ENCODE results near the gene ANTXR2. TPM values are rescaled to one million over a fixed set of nuclear protein-coding genes. Genes with fewer than 3 reads are reported as not detected.

Gene ANTXR2
- total RNA-seq, 4 donors from 2014 or later, result 33.5 to 57.8 (median 47.3) TPM

DNA sequence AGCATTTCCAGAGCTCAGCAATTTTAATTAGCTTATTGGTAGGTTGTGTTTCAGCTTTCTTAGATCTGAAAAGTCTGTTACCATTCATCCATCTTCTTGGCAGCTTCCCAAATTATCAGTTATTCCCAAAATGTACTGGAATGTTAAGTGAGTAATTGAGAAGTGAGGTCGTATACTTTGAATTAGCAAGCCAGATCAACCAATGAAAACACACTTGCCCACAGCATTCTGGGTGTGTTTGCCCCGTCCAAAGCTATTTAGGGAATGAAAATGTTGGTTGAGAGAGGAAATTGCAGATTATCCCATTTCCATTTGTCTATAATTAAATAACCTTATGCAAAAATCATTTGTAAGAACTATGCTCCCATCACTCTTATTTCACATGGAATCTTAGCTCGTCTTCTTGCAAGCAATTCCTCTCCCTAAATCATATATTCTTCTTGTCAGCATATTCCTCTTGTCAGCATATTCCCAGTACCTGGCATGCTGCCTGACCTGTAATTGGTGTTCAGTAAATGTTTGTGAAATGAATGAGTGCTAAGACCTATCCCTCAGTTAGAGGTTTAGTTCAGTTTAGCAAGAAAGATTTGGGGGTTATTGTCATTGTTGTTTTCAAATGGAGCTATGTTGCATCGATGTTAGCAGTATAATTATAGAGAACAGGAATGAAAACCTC lies 23.3 kb upstream of the ANTXR2 start:
- TF ChIP-seq POLR2A (IDR thresholded peaks at IDR 0.05), result no peak
- TF ChIP-seq, protein P1, sequence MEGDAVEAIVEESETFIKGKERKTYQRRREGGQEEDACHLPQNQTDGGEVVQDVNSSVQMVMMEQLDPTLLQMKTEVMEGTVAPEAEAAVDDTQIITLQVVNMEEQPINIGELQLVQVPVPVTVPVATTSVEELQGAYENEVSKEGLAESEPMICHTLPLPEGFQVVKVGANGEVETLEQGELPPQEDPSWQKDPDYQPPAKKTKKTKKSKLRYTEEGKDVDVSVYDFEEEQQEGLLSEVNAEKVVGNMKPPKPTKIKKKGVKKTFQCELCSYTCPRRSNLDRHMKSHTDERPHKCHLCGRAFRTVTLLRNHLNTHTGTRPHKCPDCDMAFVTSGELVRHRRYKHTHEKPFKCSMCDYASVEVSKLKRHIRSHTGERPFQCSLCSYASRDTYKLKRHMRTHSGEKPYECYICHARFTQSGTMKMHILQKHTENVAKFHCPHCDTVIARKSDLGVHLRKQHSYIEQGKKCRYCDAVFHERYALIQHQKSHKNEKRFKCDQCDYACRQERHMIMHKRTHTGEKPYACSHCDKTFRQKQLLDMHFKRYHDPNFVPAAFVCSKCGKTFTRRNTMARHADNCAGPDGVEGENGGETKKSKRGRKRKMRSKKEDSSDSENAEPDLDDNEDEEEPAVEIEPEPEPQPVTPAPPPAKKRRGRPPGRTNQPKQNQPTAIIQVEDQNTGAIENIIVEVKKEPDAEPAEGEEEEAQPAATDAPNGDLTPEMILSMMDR (IDR thresholded peaks at IDR 0.05), result no peak
- no peaks in the 10 kb centered on the region for H3K9me3 ChIP-seq
- no peak for DNase-seq

DNA sequence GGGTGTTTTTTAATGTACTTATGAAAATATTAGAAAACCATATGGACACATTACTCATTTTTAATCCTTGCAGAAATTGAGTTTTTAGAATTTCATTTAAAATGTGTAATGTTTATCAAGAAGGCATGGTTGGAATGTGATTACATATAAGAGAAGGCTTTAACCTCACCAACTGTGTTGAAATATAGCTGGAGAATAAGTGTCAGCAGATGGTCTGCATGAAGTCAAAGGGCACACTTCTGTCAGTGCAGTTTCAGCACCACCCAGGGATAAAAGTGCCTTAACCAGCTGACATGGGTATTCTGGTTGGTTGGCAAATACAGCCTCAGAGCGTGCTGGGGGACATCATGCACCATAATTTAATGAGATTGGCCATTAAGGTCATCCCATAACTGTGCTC lies 21.2 kb upstream of the ANTXR2 start:
- no peak for DNase-seq
- H3K4me1 ChIP-seq, result peaks cover 0 to 5% (median 0%) of the 10 kb centered on the region in 4 donors
- TF ChIP-seq, protein P1 (IDR thresholded peaks at IDR 0.05), result no peak
- no peak for TF ChIP-seq POLR2A (IDR thresholded peaks at IDR 0.05)
- no peaks in the 10 kb centered on the region for H3K27me3 ChIP-seq
- H3K27ac ChIP-seq, result no peak overlapping the region
- H3K36me3 ChIP-seq, result no peaks in the 10 kb centered on the region
- H3K4me3 ChIP-seq, result no peak overlapping the region
- H3K9me3 ChIP-seq, result no peaks in the 10 kb centered on the region

More for the DNA sequence above, 23.3 kb upstream of the ANTXR2 start:
- H3K4me1 ChIP-seq, result peaks cover 0 to 5% (median 0%) of the 10 kb centered on the region in 4 donors
- no peak overlapping the region for H3K4me3 ChIP-seq
- H3K36me3 ChIP-seq, result no peaks in the 10 kb centered on the region
- no peak overlapping the region for H3K27ac ChIP-seq
- H3K27me3 ChIP-seq, result no peaks in the 10 kb centered on the region

DNA sequence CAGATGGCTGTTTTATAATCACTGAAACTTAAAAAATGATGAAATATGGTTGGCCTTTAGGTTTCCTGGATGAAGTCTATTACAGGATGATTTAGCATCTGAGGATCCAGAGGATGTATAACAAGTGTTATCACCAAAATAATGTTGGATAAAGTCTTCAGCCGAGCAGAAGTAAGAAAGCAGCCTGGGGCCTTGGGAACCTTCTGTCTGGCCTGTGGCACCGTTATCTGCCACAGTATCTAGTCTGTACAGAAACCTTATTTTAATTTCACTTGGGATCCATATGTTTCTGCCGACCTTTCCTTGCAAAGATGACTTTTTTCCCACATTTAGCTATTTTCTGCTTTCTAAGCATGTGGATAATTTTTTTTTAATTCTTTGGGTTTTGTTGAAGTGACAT lies 20.5 kb upstream of the ANTXR2 start:
- no peak overlapping the region for H3K27ac ChIP-seq
- no peaks in the 10 kb centered on the region for H3K9me3 ChIP-seq
- H3K4me3 ChIP-seq, result no peak overlapping the region
- TF ChIP-seq POLR2A (IDR thresholded peaks at IDR 0.05), result no peak
- no peaks in the 10 kb centered on the region for H3K36me3 ChIP-seq
- peaks cover 0 to 5% (median 0%) of the 10 kb centered on the region in 4 donors for H3K4me1 ChIP-seq
- no peak for DNase-seq
- H3K27me3 ChIP-seq, result no peaks in the 10 kb centered on the region

DNA sequence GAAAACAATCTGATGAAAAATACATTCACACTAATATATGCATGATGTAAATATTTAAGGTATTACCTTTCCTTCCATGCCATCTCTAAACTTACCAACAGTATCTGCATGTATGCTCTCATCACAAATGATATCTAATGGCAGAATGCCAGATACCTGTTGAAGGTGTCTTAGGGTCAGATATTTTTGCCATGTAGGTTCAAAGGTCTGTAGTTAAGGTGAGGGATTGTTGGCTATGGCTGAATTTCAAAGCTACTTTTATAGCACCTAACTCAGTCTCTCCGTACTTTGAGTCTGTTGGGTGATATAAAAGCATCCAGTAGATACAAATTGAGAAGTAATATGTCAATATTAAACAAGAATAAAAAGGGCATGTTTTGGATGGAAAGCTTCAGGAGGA lies 19.8 kb upstream of the ANTXR2 start:
- Histone ChIP-seq H3K36me3 (no peaks in the 10 kb centered on the region), H3K27me3 (no peaks in the 10 kb centered on the region), H3K4me3 (no peak overlapping the region), H3K9me3 (no peaks in the 10 kb centered on the region), H3K27ac (no peak overlapping the region), H3K4me1 (peaks cover 0 to 5% (median 0%) of the 10 kb centered on the region in 4 donors)
- TF ChIP-seq, protein P1 (IDR thresholded peaks at IDR 0.05), result no peak
- TF ChIP-seq POLR2A (IDR thresholded peaks at IDR 0.05), result no peak
- no peak for DNase-seq

DNA sequence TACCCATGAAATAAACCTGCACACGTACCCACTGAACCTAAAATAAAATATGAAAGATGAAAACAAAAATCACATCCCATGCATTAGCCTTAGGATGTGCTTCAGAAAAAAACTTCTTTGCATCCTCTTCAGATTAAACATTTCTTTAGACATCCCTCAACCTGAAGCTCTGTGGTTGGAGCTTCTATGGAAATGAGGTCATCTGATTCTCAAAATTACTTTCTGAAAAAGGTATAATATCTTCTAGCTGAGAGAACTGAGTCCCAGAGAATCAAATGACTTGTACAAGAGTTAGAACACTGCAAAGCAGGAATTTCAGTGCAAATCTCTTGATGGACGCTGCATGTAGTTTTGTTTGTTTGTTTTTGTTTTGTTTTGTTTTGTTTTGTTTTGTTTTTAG lies 19.1 kb upstream of the ANTXR2 start:
- H3K9me3 ChIP-seq, result no peaks in the 10 kb centered on the region
- no peak for DNase-seq
- TF ChIP-seq, protein P1 (IDR thresholded peaks at IDR 0.05), result no peak
- TF ChIP-seq POLR2A (IDR thresholded peaks at IDR 0.05), result no peak

DNA sequence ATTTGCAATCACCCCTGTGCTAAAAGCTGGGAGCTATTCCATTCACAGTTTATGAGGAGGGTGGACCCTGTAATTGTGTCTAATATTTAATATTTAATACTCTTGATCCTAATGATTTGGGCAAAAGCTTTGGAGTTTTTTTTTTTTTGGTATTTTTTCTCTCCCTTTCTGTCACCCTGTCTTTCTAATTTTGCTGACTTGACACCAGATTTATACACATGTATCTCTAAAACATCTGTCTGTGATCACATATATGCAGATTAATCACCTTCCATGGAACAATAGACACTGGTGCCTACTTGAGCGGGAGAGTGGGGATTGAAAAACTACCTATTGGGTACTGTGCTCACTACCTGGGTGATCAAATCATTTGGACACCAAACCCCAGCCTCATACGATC lies 18.7 kb upstream of the ANTXR2 start:
- no peaks in the 10 kb centered on the region for H3K9me3 ChIP-seq
- H3K4me1 ChIP-seq, result peaks cover 0 to 5% (median 0%) of the 10 kb centered on the region in 4 donors
- no peak for DNase-seq
- no peaks in the 10 kb centered on the region for H3K36me3 ChIP-seq
- TF ChIP-seq, protein P1 (IDR thresholded peaks at IDR 0.05), result no peak
- TF ChIP-seq POLR2A (IDR thresholded peaks at IDR 0.05), result no peak
- no peak overlapping the region for H3K4me3 ChIP-seq
- no peaks in the 10 kb centered on the region for H3K27me3 ChIP-seq
- H3K27ac ChIP-seq, result no peak overlapping the region

More for the DNA sequence above, 19.1 kb upstream of the ANTXR2 start:
- Histone ChIP-seq H3K27me3 (no peaks in the 10 kb centered on the region), H3K36me3 (no peaks in the 10 kb centered on the region), H3K4me3 (no peak overlapping the region), H3K27ac (no peak overlapping the region), H3K4me1 (peaks cover 0 to 5% (median 0%) of the 10 kb centered on the region in 4 donors)

Data from Peyer's patch (tissue), 4 donors.